Stromal cell of bone marrow (primary cell): Measurements from ENCODE around the gene POC1A.
A peak's percentile ranks its signal among the peaks of the same experiment; 100 is the strongest.

Experiments used
- DNase-seq: peaks from one replicate; pipeline ENCODE4 v3.0.0-alpha.2; 2012; ENCODE audit warnings: low read depth

Gene POC1A

GRCh38 chr3:52154135-52155094 is at the start of gene POC1A:
Gene POC1A (minus strand): TSS chr3:52154423. CDS start chr3:52154372, 51 bp downstream.
- peak; percentile 98 for DNase-seq

- no peak for DNase-seq
These were observed 49.5 kb upstream of the POC1A start for GRCh38 chr3:52203701-52204100.

GRCh38 chr3:52202384-52203077 is 48.3 kb upstream of the POC1A start:
- no peak for DNase-seq

GRCh38 chr3:52200981-52201679 is 46.9 kb upstream of the POC1A start:
- no peak for DNase-seq

- no peak for DNase-seq
These were observed 44.7 kb upstream of the POC1A start for GRCh38 chr3:52198643-52199608.

- peak; percentile 65 for DNase-seq
These were observed 43.8 kb upstream of the POC1A start, which contains the start of gene ALAS1 for GRCh38 chr3:52197842-52198625. Gene ALAS1 (plus strand): TSS chr3:52198160. CDS start chr3:52199242, 1,082 bp downstream.

- no peak for DNase-seq
These were observed 43.2 kb upstream of the POC1A start for GRCh38 chr3:52197499-52197841.

GRCh38 chr3:52196977-52197376 is 42.8 kb upstream of the POC1A start:
- DNase-seq: no peak

GRCh38 chr3:52195823-52196331 is 41.7 kb upstream of the POC1A start:
- peak; percentile 69 for DNase-seq

- DNase-seq: no peak
These were observed 41.0 kb upstream of the POC1A start for GRCh38 chr3:52195291-52195597.

- DNase-seq: no peak
These were observed 40.5 kb upstream of the POC1A start for GRCh38 chr3:52194485-52195290.

- DNase-seq: peak; percentile 16
These were observed 38.8 kb upstream of the POC1A start for GRCh38 chr3:52193065-52193464.

- no peak for DNase-seq
These were observed 37.4 kb upstream of the POC1A start for GRCh38 chr3:52191663-52192062.

- peak; percentile 40 for DNase-seq
These were observed 36.3 kb upstream of the POC1A start for GRCh38 chr3:52190294-52191074.

- DNase-seq: no peak
These were observed 34.3 kb upstream of the POC1A start for GRCh38 chr3:52188556-52188955.

GRCh38 chr3:52186729-52187128 is 32.5 kb upstream of the POC1A start:
- DNase-seq: no peak

GRCh38 chr3:52185837-52186236 is 31.6 kb upstream of the POC1A start:
- DNase-seq: no peak

GRCh38 chr3:52185311-52185710 is 31.1 kb upstream of the POC1A start:
- no peak for DNase-seq

- DNase-seq: no peak
These were observed 30.5 kb upstream of the POC1A start for GRCh38 chr3:52184690-52185089.
